Stimulated activated CD8-positive, alpha-beta memory T cell treated with anti-CD3 and anti-CD28 coated beads, Interleukin-15, amount 100 ng/mL, for 4 hours (primary cell): ENCODE data around the gene MYO1D.

ENCODE experiments used
- DNase-seq, 2 donors: peaks; one replicate each; pipeline ENCODE4 v3.0.0-alpha.2; 2020; ENCODE audit warnings: low read depth in 2 of 2

MYO1D gene

GRCh38 chr17:32819035-32819434, 57.9 kb downstream of the MYO1D start:
- no peak for DNase-seq

GRCh38 chr17:32815460-32815859, 61.5 kb downstream of the MYO1D start:
- DNase-seq, result no peak

GRCh38 chr17:32814836-32815235, 62.1 kb downstream of the MYO1D start:
- DNase-seq, result no peak

GRCh38 chr17:32813021-32813420, 63.9 kb downstream of the MYO1D start:
- no peak for DNase-seq

GRCh38 chr17:32810690-32811089, 66.2 kb downstream of the MYO1D start:
- no peak for DNase-seq

- no peak for DNase-seq
These were observed 69.3 kb downstream of the MYO1D start for GRCh38 chr17:32807577-32807976.

- no peak for DNase-seq
These were observed 70.3 kb downstream of the MYO1D start for GRCh38 chr17:32806646-32807045.

- no peak for DNase-seq
These were observed 71.6 kb downstream of the MYO1D start for GRCh38 chr17:32805029-32805976.

- no peak for DNase-seq
These were observed 73.4 kb downstream of the MYO1D start for GRCh38 chr17:32803544-32803943.

GRCh38 chr17:32802306-32802705, 74.6 kb downstream of the MYO1D start:
- DNase-seq, result no peak

- no peak for DNase-seq
These were observed 75.3 kb downstream of the MYO1D start for GRCh38 chr17:32801641-32802040.

- no peak for DNase-seq
These were observed 75.7 kb downstream of the MYO1D start for GRCh38 chr17:32801193-32801592.

GRCh38 chr17:32798938-32799337, 78.0 kb downstream of the MYO1D start:
- no peak for DNase-seq

- no peak for DNase-seq
These were observed 81.5 kb downstream of the MYO1D start for GRCh38 chr17:32795339-32795979.

- no peak for DNase-seq
These were observed 82.2 kb downstream of the MYO1D start for GRCh38 chr17:32794533-32795246.

GRCh38 chr17:32793841-32794240, 83.1 kb downstream of the MYO1D start:
- no peak for DNase-seq

- DNase-seq, result no peak
These were observed 84.7 kb downstream of the MYO1D start for GRCh38 chr17:32792207-32792606.

GRCh38 chr17:32786169-32786568, 90.8 kb downstream of the MYO1D start:
- DNase-seq, result no peak

GRCh38 chr17:32784113-32784512, 92.8 kb downstream of the MYO1D start:
- no peak for DNase-seq

- DNase-seq, result no peak
These were observed 93.3 kb downstream of the MYO1D start for GRCh38 chr17:32783602-32784001.

GRCh38 chr17:32780721-32781120, 96.2 kb downstream of the MYO1D start:
- DNase-seq, result no peak

- DNase-seq, result no peak
These were observed 99.0 kb downstream of the MYO1D start for GRCh38 chr17:32777922-32778321.
